WTC11 (cell line): ENCODE results near the gene SLC9A9.

Experiments used
- ATF1 ChIP-seq: sonication (generic); formaldehyde crosslinking; IDR thresholded peaks from 2 replicates; pipeline ENCODE4 v1.8.1; 2023; ENCODE audit warnings: mild to moderate bottlenecking, moderate library complexity, missing genetic modification reagents
- CREB1 ChIP-seq: sonication (generic); formaldehyde crosslinking; IDR thresholded peaks from 2 replicates; pipeline ENCODE4 v1.8.0; 2023; ENCODE audit warnings: mild to moderate bottlenecking, missing genetic modification reagents
- CTCF ChIP-seq: fragments of 200-600 bp; IDR thresholded peaks from 2 replicates; pipeline ENCODE4 v1.8.0; 2022; ENCODE audit warnings: antibody characterized with exemption
- E2F4 ChIP-seq: sonication (generic); formaldehyde crosslinking; IDR thresholded peaks from 2 replicates; pipeline ENCODE4 v1.8.1; 2022; ENCODE audit warnings: low read depth, mild to moderate bottlenecking, moderate library complexity, missing genetic modification reagents, borderline replicate concordance
- ERG ChIP-seq: fragments of 250-450 bp; sonication (Bioruptor Pico); IDR thresholded peaks from 2 replicates; pipeline ENCODE4 v1.8.0; 2021; ENCODE audit warnings: mild to moderate bottlenecking
- FOXP1 ChIP-seq: sonication (generic); formaldehyde crosslinking; IDR thresholded peaks from 2 replicates; pipeline ENCODE4 v1.8.0; 2022; ENCODE audit warnings: missing genetic modification reagents, mild to moderate bottlenecking, moderate library complexity, borderline replicate concordance
- MLX ChIP-seq: sonication (generic); formaldehyde crosslinking; IDR thresholded peaks from 2 replicates; pipeline ENCODE4 v1.8.1; 2023; ENCODE audit warnings: mild to moderate bottlenecking, missing genetic modification reagents, moderate library complexity
- NR2C2 ChIP-seq: sonication (generic); formaldehyde crosslinking; IDR thresholded peaks from 2 replicates; pipeline ENCODE4 v1.8.0; 2022; ENCODE audit warnings: mild to moderate bottlenecking, missing genetic modification reagents
- PRDM15 ChIP-seq: sonication (generic); formaldehyde crosslinking; IDR thresholded peaks from 2 replicates; pipeline ENCODE4 v1.8.0; 2022; ENCODE audit warnings: missing genetic modification reagents
- RORB ChIP-seq: fragments of 250-450 bp; sonication (Bioruptor Pico); IDR thresholded peaks from 2 replicates; pipeline ENCODE4 v1.9.0; 2021; ENCODE audit warnings: mild to moderate bottlenecking
- SP1 ChIP-seq: sonication (generic); formaldehyde crosslinking; conservative IDR thresholded peaks from 2 replicates; pipeline ENCODE4 v1.8.1; 2022; ENCODE audit warnings: missing genetic modification reagents
- USF2 ChIP-seq: sonication (generic); formaldehyde crosslinking; IDR thresholded peaks from 2 replicates; pipeline ENCODE4 v1.8.1; 2023; ENCODE audit warnings: mild to moderate bottlenecking, missing genetic modification reagents, moderate library complexity
- ZBTB43 ChIP-seq: sonication (generic); formaldehyde crosslinking; IDR thresholded peaks from 2 replicates; pipeline ENCODE4 v1.8.1; 2023; ENCODE audit warnings: mild to moderate bottlenecking, missing genetic modification reagents
- ZNF281 ChIP-seq: sonication (generic); formaldehyde crosslinking; IDR thresholded peaks from 2 replicates; pipeline ENCODE4 v1.8.0; 2023; ENCODE audit warnings: mild to moderate bottlenecking, missing genetic modification reagents

- TF ChIP-seq CTCF (no peak), FOXP1 (CRISPR knock-in tag) (no peak), ZNF281 (CRISPR knock-in tag) (no peak), ZBTB43 (no peak), MLX (CRISPR knock-in tag) (no peak), CREB1 (CRISPR knock-in tag) (no peak), RORB (no peak), PRDM15 (CRISPR knock-in tag) (no peak), ATF1 (CRISPR knock-in tag) (no peak), SP1 (CRISPR knock-in tag) (no peak), USF2 (CRISPR knock-in tag) (no peak), NR2C2 (CRISPR knock-in tag) (no peak), ERG (CRISPR knock-in tag) (no peak), E2F4 (CRISPR knock-in tag) (no peak)
Observed at GRCh38 chr3:143263852-143264513, 584.3 kb downstream of the SLC9A9 start.
